HL-60 (cell line): ENCODE measurements around the gene ATP10D.

Experiments
- CTCF ChIP-seq: IDR thresholded peaks from one replicate; pipeline ENCODE4 v1.5.1; 2011; ENCODE audit warnings: low read length, control low read depth, inconsistent platforms; ENCODE audit not compliant: insufficient read depth
- GABPA ChIP-seq: IDR thresholded peaks from 2 replicates; pipeline ENCODE4 v1.6.1; 2012; ENCODE audit warnings: low read depth

GRCh38 chr4:47598320-47598719 is 113.2 kb downstream of the ATP10D start:
- TF ChIP-seq CTCF (no peak), GABPA (no peak)
